IMR-90 (cell line): ENCODE results near the gene G3BP1. TPM values are rescaled to one million over a fixed set of nuclear protein-coding genes. Genes with fewer than 3 reads are reported as not detected.

Experiments used
- ATAC-seq: fragments of 200-7000 bp; cut with Tn5 transposase; 2 replicates; pipeline ENCODE4 v1.9.1; 2020; ENCODE audit warnings: low read depth, mild to moderate bottlenecking, moderate library complexity
- BruUV-seq: library from RNA; stranded (reverse); fragments of 400-500 nt; replicated peaks from 2 replicates; lab custom pipeline; 2021; lab: Mats Ljungman, UMichigan
- CTCF ChIA-PET: fragments of 300-600 bp; formaldehyde crosslinking; extraction: SDS; loops from one replicate; lab custom pipeline; 2021; ENCODE audit warnings: antibody characterized with exemption; lab: Yijun Ruan, JAX
- POLR2A ChIA-PET: fragments of 300-600 bp; sonication (Branson Sonifier 250); formaldehyde crosslinking; loops from one replicate; lab custom pipeline; 2022; ENCODE audit warnings: antibody characterized with exemption; ENCODE audit not compliant: unreplicated experiment; lab: Charles Lee
- DNase-seq: peaks from one replicate; pipeline ENCODE4 v3.0.0; 2013
- H2AFZ ChIP-seq: replicated peaks from 2 replicates; pipeline ENCODE3; 2013; ENCODE audit warnings: low read length, mild to moderate bottlenecking; ENCODE audit not compliant: poor library complexity
- H2AK5ac ChIP-seq: 2 replicates; pipeline ENCODE4 v1.6.1; 2013; ENCODE audit warnings: low read depth, low read length, inconsistent platforms
- H2AK9ac ChIP-seq: replicated peaks from 2 replicates; pipeline ENCODE3; 2013; ENCODE audit warnings: mild to moderate bottlenecking, low read depth, low read length, moderate library complexity; ENCODE audit not compliant: poor library complexity
- H2BK120ac ChIP-seq: 2 replicates; pipeline ENCODE4 v1.6.1; 2013; ENCODE audit warnings: low read depth, low read length, inconsistent platforms
- H2BK15ac ChIP-seq: 3 replicates; pipeline ENCODE4 v1.6.1; 2013; ENCODE audit warnings: low read depth, low read length, inconsistent platforms
- H2BK20ac ChIP-seq: 2 replicates; pipeline ENCODE4 v1.6.1; 2013; ENCODE audit warnings: low read depth, mild to moderate bottlenecking, inconsistent platforms, low read length, moderate library complexity
- H2BK5ac ChIP-seq: 2 replicates; pipeline ENCODE4 v1.6.1; 2013; ENCODE audit warnings: mild to moderate bottlenecking, low read depth, low read length, inconsistent platforms; ENCODE audit not compliant: poor library complexity, severe bottlenecking
- H3K14ac ChIP-seq: replicated peaks from 2 replicates; pipeline ENCODE4 v1.6.1; 2013; ENCODE audit warnings: low read depth, low read length, inconsistent platforms
- H3K18ac ChIP-seq: 2 replicates; pipeline ENCODE4 v1.6.1; 2013; ENCODE audit warnings: low read depth, low read length, control low read depth
- H3K23ac ChIP-seq: 2 replicates; pipeline ENCODE4 v1.6.1; 2013; ENCODE audit warnings: low read depth, low read length, inconsistent platforms
- H3K27ac ChIP-seq: 2 replicates; pipeline ENCODE4 v1.5.1; 2013; ENCODE audit warnings: mild to moderate bottlenecking, control low read depth, low read length; ENCODE audit not compliant: insufficient read depth
- H3K27me3 ChIP-seq: 2 replicates; pipeline ENCODE4 v1.6.1; 2013; ENCODE audit warnings: low read length; ENCODE audit not compliant: control insufficient read depth, insufficient read depth
- H3K36me3 ChIP-seq: 2 replicates; pipeline ENCODE4 v1.6.1; 2013; ENCODE audit warnings: low read length, mixed read lengths; ENCODE audit not compliant: control insufficient read depth, insufficient read depth
- H3K4ac ChIP-seq: 2 replicates; pipeline ENCODE4 v1.6.1; 2013; ENCODE audit warnings: low read depth, low read length, inconsistent platforms
- H3K4me1 ChIP-seq: 2 replicates; pipeline ENCODE4 v1.6.1; 2013; ENCODE audit warnings: low read length, mixed read lengths; ENCODE audit not compliant: control insufficient read depth, insufficient read depth
- H3K4me2 ChIP-seq: 2 replicates; pipeline ENCODE4 v1.6.1; 2013; ENCODE audit warnings: low read depth, mild to moderate bottlenecking, control low read depth, low read length, moderate library complexity
- H3K4me3 ChIP-seq: 2 replicates; pipeline ENCODE4 v1.5.1; 2013; ENCODE audit warnings: low read depth, mild to moderate bottlenecking, control low read depth, low read length, moderate library complexity; ENCODE audit not compliant: insufficient read depth
- H3K56ac ChIP-seq: 2 replicates; pipeline ENCODE4 v1.6.1; 2013; ENCODE audit warnings: low read length, inconsistent platforms; ENCODE audit not compliant: insufficient read depth; ENCODE audit errors: extremely low read depth
- H3K79me1 ChIP-seq, 2 experiments: 2 replicates each; pipeline ENCODE4 v1.6.1; 2013; ENCODE audit warnings: low read length in 2 of 2, inconsistent platforms in 1 of 2, low read depth in 1 of 2
- H3K9ac ChIP-seq: 2 replicates; pipeline ENCODE4 v1.6.1; 2013; ENCODE audit warnings: low read depth, low read length, control low read depth
- H3K9me1 ChIP-seq: 2 replicates; pipeline ENCODE4 v1.6.1; 2013; ENCODE audit warnings: low read length, inconsistent platforms; ENCODE audit not compliant: insufficient read depth
- H3K9me3 ChIP-seq: 2 replicates; pipeline ENCODE4 v1.6.1; 2013; ENCODE audit warnings: low read length; ENCODE audit not compliant: control insufficient read depth, insufficient read depth
- H4K20me1 ChIP-seq: 2 replicates; pipeline ENCODE4 v1.6.1; 2013; ENCODE audit warnings: low read length, inconsistent platforms; ENCODE audit not compliant: insufficient read depth
- H4K5ac ChIP-seq: 2 replicates; pipeline ENCODE4 v1.6.1; 2013; ENCODE audit warnings: mild to moderate bottlenecking, low read depth, low read length, control low read depth
- H4K8ac ChIP-seq, 2 experiments: 2 replicates each; pipeline ENCODE4 v1.6.1; 2013; ENCODE audit warnings: low read depth in 2 of 2, low read length in 2 of 2, control low read depth in 1 of 2, inconsistent platforms in 1 of 2
- H4K91ac ChIP-seq: 2 replicates; pipeline ENCODE4 v1.6.1; 2013; ENCODE audit warnings: low read depth, low read length, inconsistent platforms; ENCODE audit not compliant: insufficient read depth
- BHLHE40 ChIP-seq: fragments of 150-350 bp; IDR thresholded peaks from 2 replicates; pipeline ENCODE4 v1.6.1; 2016; ENCODE audit warnings: mild to moderate bottlenecking, low read depth, low read length
- CEBPB ChIP-seq: IDR thresholded peaks from 2 replicates; pipeline ENCODE4 v1.6.1; 2012; ENCODE audit warnings: low read depth, low read length, improper control_type of control experiment
- CHD1 ChIP-seq: IDR thresholded peaks from 2 replicates; pipeline ENCODE4 v1.6.1; 2012; ENCODE audit warnings: low read depth, low read length, improper control_type of control experiment
- FOS ChIP-seq: fragments of 150-350 bp; IDR thresholded peaks from 2 replicates; pipeline ENCODE4 v1.6.1; 2016; ENCODE audit warnings: low read depth, low read length
- MAFK ChIP-seq: IDR thresholded peaks from 2 replicates; pipeline ENCODE4 v1.6.1; 2012; ENCODE audit warnings: low read depth, low read length, improper control_type of control experiment
- MAZ ChIP-seq: IDR thresholded peaks from 2 replicates; pipeline ENCODE4 v1.6.1; 2012; ENCODE audit warnings: low read depth, mild to moderate bottlenecking, low read length, improper control_type of control experiment, moderate library complexity, borderline replicate concordance
- MXI1 ChIP-seq: IDR thresholded peaks from 2 replicates; pipeline ENCODE4 v1.6.1; 2012; ENCODE audit warnings: low read depth, mild to moderate bottlenecking, low read length, moderate library complexity, borderline replicate concordance
- NFE2L2 ChIP-seq: fragments of 150-350 bp; IDR thresholded peaks from 2 replicates; pipeline ENCODE4 v1.6.1; 2016; ENCODE audit warnings: low read depth, mild to moderate bottlenecking, low read length
- POLR2A ChIP-seq: IDR thresholded peaks from 2 replicates; pipeline ENCODE4 v1.6.1; 2012; ENCODE audit warnings: mild to moderate bottlenecking, low read depth, low read length
- RAD21 ChIP-seq: IDR thresholded peaks from 2 replicates; pipeline ENCODE4 v1.6.1; 2012; ENCODE audit warnings: low read length, improper control_type of control experiment
- RCOR1 ChIP-seq: IDR thresholded peaks from 2 replicates; pipeline ENCODE4 v1.6.1; 2012; ENCODE audit warnings: mild to moderate bottlenecking, low read length, improper control_type of control experiment; ENCODE audit not compliant: insufficient replicate concordance
- RFX5 ChIP-seq: IDR thresholded peaks from 2 replicates; pipeline ENCODE4 v1.8.0; 2012; ENCODE audit warnings: low read depth, mild to moderate bottlenecking, low read length, moderate library complexity
- SMC3 ChIP-seq: fragments of 150-350 bp; IDR thresholded peaks from 2 replicates; pipeline ENCODE4 v1.6.1; 2016; ENCODE audit warnings: low read depth, mild to moderate bottlenecking, antibody characterized with exemption, low read length, moderate library complexity
- WGBS, 2 experiments: methylation state at CpG; one replicate each; pipeline versions ENCODE4 v1.1.5 to v1.1.7; 2013; ENCODE audit warnings: missing lambda C conversion rate in 2 of 2; ENCODE audit not compliant: insufficient read length in 1 of 2; ENCODE audit errors: extremely low coverage in 2 of 2; 5-methylcytosine and 5-hydroxymethylcytosine counted together
- dilution Hi-C: fragments of 300-500 bp; cut with HindIII; formaldehyde crosslinking; loops from one replicate; pipeline ENCODE4 v1.14.3; 2018; ENCODE audit warnings: low sequenced_read_pairs; ENCODE audit not compliant: unreplicated experiment
- in situ Hi-C: fragments of 300-500 bp; cut with MboI; formaldehyde crosslinking; loops from 3 replicates; pipeline ENCODE4 v1.14.3; 2019; ENCODE audit warnings: low sequenced_read_pairs, inconsistent platforms, mixed read lengths
- intact Hi-C: fragments of 100-400 bp; cut with micrococcal nuclease; formaldehyde crosslinking; loops from 2 replicates; pipeline ENCODE4 v1.10.0; 2022
- polyA plus RNA-seq, 3 experiments: library from polyadenylated mRNA; depleted of rRNA; stranded (reverse); fragments of >200 nt; gene quantifications; 2 replicates each; pipeline ENCODE4 v1.2.3, GENCODE V29; 2012; ENCODE audit warnings: low replicate concordance in 1 of 3
- total RNA-seq: library from RNA; depleted of rRNA; stranded (reverse); fragments of >200 nt; gene quantifications from 2 replicates; pipeline ENCODE4 v1.2.3, GENCODE V29; 2012
- TF ChIP-seq, protein P1 (sequence below): fragments of 150-350 bp; IDR thresholded peaks from 2 replicates; pipeline ENCODE4 v1.6.1; 2017; ENCODE audit warnings: mild to moderate bottlenecking, antibody characterized with exemption, low read length, low read depth
- TF ChIP-seq, protein P2 (sequence below): fragments of 150-350 bp; IDR thresholded peaks from 2 replicates; pipeline ENCODE4 v1.6.1; 2016; ENCODE audit warnings: low read depth, mild to moderate bottlenecking, low read length, moderate library complexity, borderline replicate concordance
- TF ChIP-seq, protein P3 (sequence below): conservative IDR thresholded peaks from 2 replicates; pipeline ENCODE4 v1.5.1; 2012; ENCODE audit warnings: mild to moderate bottlenecking, low read depth, low read length, improper control_type of control experiment

G3BP1 gene
- total and polyA plus RNA-seq, 2 of the 4 experiments (the other 2 are of a cell fraction) = 40.2 to 482 TPM

DNA sequence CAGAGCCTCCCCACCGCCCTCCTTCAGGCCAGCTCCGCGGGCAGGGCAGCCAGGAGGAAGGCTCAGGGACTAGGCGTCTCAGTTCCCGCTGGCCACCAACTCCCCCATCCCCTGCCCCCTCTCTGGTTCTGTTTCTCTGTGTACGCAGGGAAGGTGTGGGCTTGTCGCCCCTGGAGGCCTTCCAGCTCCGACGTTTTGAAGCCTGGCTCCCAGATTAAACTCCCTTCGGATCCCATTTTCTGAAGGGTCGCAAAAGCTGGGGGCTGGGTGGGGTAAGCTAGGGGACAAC, 13.7 kb upstream of the G3BP1 start:
- peaks cover 11% of the 10 kb centered on the region; the same call in 1 of the 2 replicates for H3K9me1 ChIP-seq
- intact Hi-C loops = no loop called here
- H3K4me3 ChIP-seq = peak overlapping the region; percentile 88
- ATAC-seq (peak; percentile 50), DNase-seq (no peak)
- H3K23ac ChIP-seq = peak overlapping the region; percentile 83
- H3K27ac ChIP-seq = peak overlapping the region; percentile 65
- TF ChIP-seq MAFK = no peak
- TF ChIP-seq MXI1 = no peak
- TF ChIP-seq RCOR1 = no peak
- no peak for TF ChIP-seq CEBPB
- TF ChIP-seq, protein P1, sequence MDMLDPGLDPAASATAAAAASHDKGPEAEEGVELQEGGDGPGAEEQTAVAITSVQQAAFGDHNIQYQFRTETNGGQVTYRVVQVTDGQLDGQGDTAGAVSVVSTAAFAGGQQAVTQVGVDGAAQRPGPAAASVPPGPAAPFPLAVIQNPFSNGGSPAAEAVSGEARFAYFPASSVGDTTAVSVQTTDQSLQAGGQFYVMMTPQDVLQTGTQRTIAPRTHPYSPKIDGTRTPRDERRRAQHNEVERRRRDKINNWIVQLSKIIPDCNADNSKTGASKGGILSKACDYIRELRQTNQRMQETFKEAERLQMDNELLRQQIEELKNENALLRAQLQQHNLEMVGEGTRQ = no peak
- TF ChIP-seq RAD21 = no peak
- TF ChIP-seq, protein P2, sequence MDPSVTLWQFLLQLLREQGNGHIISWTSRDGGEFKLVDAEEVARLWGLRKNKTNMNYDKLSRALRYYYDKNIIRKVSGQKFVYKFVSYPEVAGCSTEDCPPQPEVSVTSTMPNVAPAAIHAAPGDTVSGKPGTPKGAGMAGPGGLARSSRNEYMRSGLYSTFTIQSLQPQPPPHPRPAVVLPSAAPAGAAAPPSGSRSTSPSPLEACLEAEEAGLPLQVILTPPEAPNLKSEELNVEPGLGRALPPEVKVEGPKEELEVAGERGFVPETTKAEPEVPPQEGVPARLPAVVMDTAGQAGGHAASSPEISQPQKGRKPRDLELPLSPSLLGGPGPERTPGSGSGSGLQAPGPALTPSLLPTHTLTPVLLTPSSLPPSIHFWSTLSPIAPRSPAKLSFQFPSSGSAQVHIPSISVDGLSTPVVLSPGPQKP = no peak
- TF ChIP-seq SMC3 = no peak
- TF ChIP-seq NFE2L2 = no peak
- TF ChIP-seq, protein P3, sequence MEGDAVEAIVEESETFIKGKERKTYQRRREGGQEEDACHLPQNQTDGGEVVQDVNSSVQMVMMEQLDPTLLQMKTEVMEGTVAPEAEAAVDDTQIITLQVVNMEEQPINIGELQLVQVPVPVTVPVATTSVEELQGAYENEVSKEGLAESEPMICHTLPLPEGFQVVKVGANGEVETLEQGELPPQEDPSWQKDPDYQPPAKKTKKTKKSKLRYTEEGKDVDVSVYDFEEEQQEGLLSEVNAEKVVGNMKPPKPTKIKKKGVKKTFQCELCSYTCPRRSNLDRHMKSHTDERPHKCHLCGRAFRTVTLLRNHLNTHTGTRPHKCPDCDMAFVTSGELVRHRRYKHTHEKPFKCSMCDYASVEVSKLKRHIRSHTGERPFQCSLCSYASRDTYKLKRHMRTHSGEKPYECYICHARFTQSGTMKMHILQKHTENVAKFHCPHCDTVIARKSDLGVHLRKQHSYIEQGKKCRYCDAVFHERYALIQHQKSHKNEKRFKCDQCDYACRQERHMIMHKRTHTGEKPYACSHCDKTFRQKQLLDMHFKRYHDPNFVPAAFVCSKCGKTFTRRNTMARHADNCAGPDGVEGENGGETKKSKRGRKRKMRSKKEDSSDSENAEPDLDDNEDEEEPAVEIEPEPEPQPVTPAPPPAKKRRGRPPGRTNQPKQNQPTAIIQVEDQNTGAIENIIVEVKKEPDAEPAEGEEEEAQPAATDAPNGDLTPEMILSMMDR = no peak
- TF ChIP-seq BHLHE40 = no peak
- no peak for TF ChIP-seq CHD1
- no peak for TF ChIP-seq FOS
- TF ChIP-seq POLR2A = no peak
- TF ChIP-seq RFX5 = no peak
- TF ChIP-seq MAZ = no peak
- H4K8ac ChIP-seq = peak overlapping the region in 1 of 2 experiments; percentile 6; a peak in 2 of 4 replicates
- no peaks in the 10 kb centered on the region for H3K9me3 ChIP-seq
- peak overlapping the region; percentile 97 for H2AFZ ChIP-seq
- dilution Hi-C loops = no loop called here
- H4K5ac ChIP-seq = no peak overlapping the region
- no peak overlapping the region for H2BK15ac ChIP-seq
- H3K4ac ChIP-seq = peak overlapping the region; percentile 80
- WGBS, 2 experiments = no CpG with 5 or more reads among the region's 11 CpGs
- H4K20me1 ChIP-seq = peaks cover 4% of the 10 kb centered on the region
- peaks cover 22 to 43% of the 10 kb centered on the region in 2 experiments for H3K79me1 ChIP-seq
- H2BK5ac ChIP-seq = peak overlapping the region; percentile 46
- peak overlapping the region; percentile 92 for H3K14ac ChIP-seq
- TSS peak; percentile 44 for BruUV-seq
- H3K4me1 ChIP-seq = peaks cover 10% of the 10 kb centered on the region; the same call in 1 of the 2 replicates
- peak overlapping the region; percentile 74 for H3K4me2 ChIP-seq
- peak overlapping the region; percentile 89 for H3K9ac ChIP-seq
- H3K56ac ChIP-seq = peak overlapping the region; percentile 70
- H3K27me3 ChIP-seq = no peaks in the 10 kb centered on the region
- 0 out of 2 replicates have a peak overlapping the region, but pooled peaks have one; percentile 6 for H3K18ac ChIP-seq
- in situ Hi-C loops = no loop called here
- peak overlapping the region; percentile 14; the same call in 1 of the 2 replicates for H2BK120ac ChIP-seq
- POLR2A ChIA-PET = interaction anchor here (0.8 kb wide), 1 partner anchor 62 kb away, joined by 3 read pairs; no protein-coding TSS in a partner anchor
- peak overlapping the region; percentile 44; the same call in 1 of the 2 replicates for H2AK5ac ChIP-seq
- H2BK20ac ChIP-seq = no peak overlapping the region
- peak overlapping the region; percentile 56; the same call in 1 of the 2 replicates for H4K91ac ChIP-seq
- peaks cover 2% of the 10 kb centered on the region; the same call in 1 of the 2 replicates for H3K36me3 ChIP-seq
- CTCF ChIA-PET = interaction anchor here (1.0 kb wide), 1 partner anchor 99 kb away, joined by 3 read pairs; no protein-coding TSS in a partner anchor
- peak overlapping the region; percentile 90 for H2AK9ac ChIP-seq
